A549 (cell line): Measurements from ENCODE around the gene USP32.

ENCODE experiments used
- KDM5A ChIP-seq: fragments of 200-600 bp; sonication (generic); IDR thresholded peaks from 2 replicates; pipeline ENCODE4 v1.6.1; 2016; ENCODE audit warnings: antibody characterized with exemption, mild to moderate bottlenecking
- MYC ChIP-seq: IDR thresholded peaks from 2 replicates; pipeline ENCODE4 v1.6.1; 2012; ENCODE audit warnings: mild to moderate bottlenecking, inconsistent platforms, low read length, improper control_type of control experiment, borderline replicate concordance

GRCh38 chr17:60283816-60284215, 108.1 kb downstream of the USP32 start:
- TF ChIP-seq KDM5A (no peak), MYC (no peak)
